K562 (cell line): Measurements from ENCODE around the gene TCEA3. TPM values are rescaled to one million over a fixed set of nuclear protein-coding genes. Genes with fewer than 3 reads are reported as not detected.
A peak's percentile ranks its signal among the peaks of the same experiment; 100 is the strongest.

Experiments
- CAMTA2 ChIP-seq: fragments of 250-450 bp; sonication (Bioruptor Pico); conservative IDR thresholded peaks from 2 replicates; pipeline ENCODE4 v1.5.1; 2022
- CREB3 ChIP-seq: fragments of 450-650 bp; conservative IDR thresholded peaks from 2 replicates; pipeline ENCODE4 v1.6.1; 2016; ENCODE audit warnings: missing genetic modification characterization, low read depth, mild to moderate bottlenecking, missing compliant biosample characterization, moderate library complexity
- HLTF ChIP-seq: fragments of 450-650 bp; IDR thresholded peaks from 2 replicates; pipeline ENCODE4 v1.6.1; 2016
- JUNB ChIP-seq: fragments of 450-650 bp; formaldehyde crosslinking; conservative IDR thresholded peaks from 2 replicates; pipeline ENCODE4 v1.4.0; 2020; ENCODE audit warnings: mild to moderate bottlenecking
- KLF16 ChIP-seq: IDR thresholded peaks from 2 replicates; pipeline ENCODE4 v1.6.1; 2016; ENCODE audit warnings: antibody characterized with exemption
- MAFG ChIP-seq: fragments of 450-650 bp; conservative IDR thresholded peaks from 2 replicates; pipeline ENCODE4 v1.6.1; 2016; ENCODE audit warnings: missing genetic modification characterization, missing compliant biosample characterization
- MTA2 ChIP-seq: fragments of 450-650 bp; IDR thresholded peaks from 2 replicates; pipeline ENCODE4 v1.6.1; 2016; ENCODE audit warnings: low read depth
- MTA3 ChIP-seq: fragments of 450-650 bp; formaldehyde crosslinking; IDR thresholded peaks from 2 replicates; pipeline ENCODE4 v1.6.1; 2017; ENCODE audit warnings: mild to moderate bottlenecking, borderline replicate concordance
- RBM14 ChIP-seq: fragments of 200-400 bp; formaldehyde crosslinking; IDR thresholded peaks from 2 replicates; pipeline ENCODE4 v1.6.1; 2018; ENCODE audit warnings: low read depth, mild to moderate bottlenecking, low read length, moderate library complexity, borderline replicate concordance; ENCODE audit not compliant: insufficient read depth
- RBM15 ChIP-seq: fragments of 200-400 bp; formaldehyde crosslinking; IDR thresholded peaks from 2 replicates; pipeline ENCODE4 v1.6.1; 2018; ENCODE audit warnings: mild to moderate bottlenecking, low read length, moderate library complexity; ENCODE audit not compliant: insufficient read depth
- RERE ChIP-seq: sonication (generic); formaldehyde crosslinking; IDR thresholded peaks from 2 replicates; pipeline ENCODE4 v1.8.0; 2023; ENCODE audit warnings: missing genetic modification reagents, mild to moderate bottlenecking, borderline replicate concordance
- RFX7 ChIP-seq: fragments of 250-450 bp; sonication (Bioruptor Pico); IDR thresholded peaks from 2 replicates; pipeline ENCODE4 v1.5.1; 2021; ENCODE audit warnings: mild to moderate bottlenecking
- SMARCA4 ChIP-seq: fragments of 450-650 bp; IDR thresholded peaks from 2 replicates; pipeline ENCODE4 v1.6.1; 2016
- STAT5B ChIP-seq: fragments of 250-450 bp; sonication (Bioruptor Pico); IDR thresholded peaks from 2 replicates; pipeline ENCODE4 v1.8.0; 2021; ENCODE audit warnings: mild to moderate bottlenecking, inconsistent platforms
- TEAD2 ChIP-seq: fragments of 450-650 bp; IDR thresholded peaks from 2 replicates; pipeline ENCODE4 v1.6.1; 2016; ENCODE audit warnings: missing genetic modification characterization, control low read depth, missing compliant biosample characterization
- TFAM ChIP-seq: fragments of 250-450 bp; sonication (Bioruptor Pico); conservative IDR thresholded peaks from 2 replicates; pipeline ENCODE4 v1.5.0; 2021; ENCODE audit warnings: mild to moderate bottlenecking, moderate library complexity
- XRCC4 ChIP-seq: IDR thresholded peaks from one replicate; pipeline ENCODE4 v1.6.1; 2011; ENCODE audit not compliant: insufficient read depth, insufficient read length; ENCODE audit errors: extremely low read depth
- ZBTB33 ChIP-seq: sonication (generic); formaldehyde crosslinking; IDR thresholded peaks from 2 replicates; pipeline ENCODE4 v1.8.1; 2023; ENCODE audit warnings: mild to moderate bottlenecking, missing genetic modification reagents
- ZFP1 ChIP-seq: fragments of 450-650 bp; formaldehyde crosslinking; IDR thresholded peaks from 2 replicates; pipeline ENCODE4 v1.4.0; 2020; ENCODE audit warnings: mild to moderate bottlenecking, mixed read lengths
- ZFPM2 ChIP-seq: fragments of 250-450 bp; sonication (Bioruptor Pico); IDR thresholded peaks from 2 replicates; pipeline ENCODE4 v1.5.1; 2022; ENCODE audit warnings: mild to moderate bottlenecking
- ZNF232 ChIP-seq: sonication (generic); formaldehyde crosslinking; IDR thresholded peaks from 2 replicates; pipeline ENCODE4 v1.8.0; 2022; ENCODE audit warnings: mild to moderate bottlenecking, missing genetic modification reagents
- ZNF57 ChIP-seq: fragments of 450-650 bp; formaldehyde crosslinking; IDR thresholded peaks from 2 replicates; pipeline ENCODE4 v1.4.0; 2020; ENCODE audit warnings: mild to moderate bottlenecking, moderate library complexity
- polyA plus RNA-seq, 8 experiments: library from polyadenylated mRNA; depleted of rRNA in 4 of 8; stranded (reverse) in 5 of 8; unstranded in 3 of 8; fragments of >200 nt; fragmentation: Nextera tagmentation in 2 of 8; fragmentation: Illumina TruSeq in 1 of 8; extraction: Ambion mirVana in 2 of 8; extraction: Trizol in 1 of 8; gene quantifications; 2 replicates each; pipeline versions ENCODE4 v1.2.1 to v1.2.3, GENCODE V29; 2011 to 2014; ENCODE audit warnings: inconsistent platforms in 1 of 8, missing spikeins in 1 of 8
- total RNA-seq, 7 experiments: library from RNA; depleted of rRNA in 6 of 7; stranded (reverse); fragments of >200 nt in 6 of 7; fragmentation: Illumina TruSeq in 2 of 7; extraction: Trizol in 2 of 7; gene quantifications; 2 replicates each; pipeline versions ENCODE4 v1.2.1 to v1.2.3, GENCODE V29; 2011 to 2021; ENCODE audit warnings: low replicate concordance in 1 of 7

TCEA3 gene
- total and polyA plus RNA-seq, 9 of the 15 experiments (the other 6 are each of a cell fraction or from before 2014, with no cell fraction given), result 0.03 to 0.55 (median 0.36) TPM

GRCh38 chr1:23368562-23369334 lies 55.8 kb downstream of the TCEA3 start (continued):
- TF ChIP-seq STAT5B (CRISPR knock-in tag) (no peak), RERE (CRISPR knock-in tag) (no peak), RBM15 (no peak), SMARCA4 (no peak; the same call in 1 of the 2 replicates), CAMTA2 (CRISPR knock-in tag) (no peak), XRCC4 (no peak), ZFPM2 (CRISPR knock-in tag) (peak; percentile 61; the same call in 1 of the 2 replicates), ZNF57 (no peak), RFX7 (CRISPR knock-in tag) (no peak), TEAD2 (tag) (no peak), KLF16 (no peak), ZFP1 (CRISPR knock-in tag) (no peak), RBM14 (0 out of 2 replicates have a peak, but pooled peaks have one; percentile 76), ZNF232 (CRISPR knock-in tag) (no peak), HLTF (peak; percentile 36; the same call in 1 of the 2 replicates), TFAM (CRISPR knock-in tag) (no peak), MTA2 (no peak), MTA3 (peak; percentile 67), CREB3 (tag) (no peak), ZBTB33 (CRISPR knock-in tag) (peak; percentile 62; the same call in 1 of the 2 replicates), MAFG (tag) (no peak), JUNB (CRISPR knock-in tag) (0 out of 2 replicates have a peak, but pooled peaks have one; percentile 34)
